OCI-LY7 (cell line): Measurements from ENCODE around the gene DENND6B.

Experiments
- CTCF ChIP-seq: fragments of 200-600 bp; sonication (generic); conservative IDR thresholded peaks from 2 replicates; pipeline ENCODE4 v1.5.1; 2014; ENCODE audit warnings: mild to moderate bottlenecking, antibody characterized with exemption, low read length, moderate library complexity, mixed read lengths
- EZH2phosphoT487 ChIP-seq: fragments of 200-600 bp; sonication (generic); IDR thresholded peaks from 2 replicates; pipeline ENCODE4 v1.6.1; 2018; ENCODE audit warnings: low read depth, borderline replicate concordance, mild to moderate bottlenecking, mixed run types, antibody characterized with exemption, low read length, moderate library complexity, mixed read lengths

- TF ChIP-seq CTCF: no peak
- no peak for TF ChIP-seq EZH2phosphoT487
These were observed 21.4 kb downstream of the DENND6B start for GRCh38 chr22:50305393-50305922.
